Measurements from ENCODE around the gene NSG1.
"Not testable (repeated sequence)": the region's sequence is repeated elsewhere in the genome, so short reads cannot be mapped to it uniquely, and the experiment has no call there.

NSG1 gene

GRCh38 chr4:4436244-4436823 lies 49.4 kb downstream of the NSG1 start:
- no peak for DNase-seq (ENCODE audit: low read depth)

DNA sequence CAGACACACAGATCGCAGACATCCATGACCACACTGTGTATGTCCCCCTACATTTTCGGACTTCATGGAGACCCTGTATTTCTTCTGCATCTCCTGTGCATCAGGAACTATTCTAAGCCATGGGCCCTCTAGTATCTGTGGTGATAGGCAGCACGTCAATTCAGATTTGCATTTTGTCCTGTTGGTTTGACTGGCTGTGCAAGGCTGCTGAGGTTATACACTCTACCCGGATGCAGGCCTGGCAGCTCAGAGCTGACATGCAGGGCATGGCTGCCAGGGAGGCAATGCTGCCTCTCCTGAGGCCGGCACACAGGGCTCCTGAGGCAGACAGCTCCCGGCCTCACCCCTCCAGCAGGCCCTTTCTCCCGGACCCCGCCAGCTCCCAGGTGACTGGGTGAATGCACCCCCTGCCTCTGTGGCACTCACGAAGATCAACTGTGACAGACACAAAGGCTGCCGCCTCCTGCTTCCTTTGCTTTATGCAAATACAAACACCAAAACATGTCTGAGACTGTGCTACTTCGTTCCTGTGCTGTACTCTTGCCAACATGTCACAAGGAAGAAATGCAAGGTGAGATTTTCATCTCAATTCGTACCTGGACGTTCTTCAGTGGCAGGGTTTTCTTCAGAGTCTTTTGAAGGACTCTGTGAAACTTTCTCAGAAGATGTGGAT lies 51.0 kb downstream of the NSG1 start:
- no peak for DNase-seq (ENCODE audit: low read depth)

GRCh38 chr4:4438891-4439290 lies 52.0 kb downstream of the NSG1 start:
- DNase-seq (ENCODE audit: low read depth): no peak

- no peak for DNase-seq (ENCODE audit: low read depth)
Observed at GRCh38 chr4:4439782-4440181, 52.9 kb downstream of the NSG1 start.

DNA sequence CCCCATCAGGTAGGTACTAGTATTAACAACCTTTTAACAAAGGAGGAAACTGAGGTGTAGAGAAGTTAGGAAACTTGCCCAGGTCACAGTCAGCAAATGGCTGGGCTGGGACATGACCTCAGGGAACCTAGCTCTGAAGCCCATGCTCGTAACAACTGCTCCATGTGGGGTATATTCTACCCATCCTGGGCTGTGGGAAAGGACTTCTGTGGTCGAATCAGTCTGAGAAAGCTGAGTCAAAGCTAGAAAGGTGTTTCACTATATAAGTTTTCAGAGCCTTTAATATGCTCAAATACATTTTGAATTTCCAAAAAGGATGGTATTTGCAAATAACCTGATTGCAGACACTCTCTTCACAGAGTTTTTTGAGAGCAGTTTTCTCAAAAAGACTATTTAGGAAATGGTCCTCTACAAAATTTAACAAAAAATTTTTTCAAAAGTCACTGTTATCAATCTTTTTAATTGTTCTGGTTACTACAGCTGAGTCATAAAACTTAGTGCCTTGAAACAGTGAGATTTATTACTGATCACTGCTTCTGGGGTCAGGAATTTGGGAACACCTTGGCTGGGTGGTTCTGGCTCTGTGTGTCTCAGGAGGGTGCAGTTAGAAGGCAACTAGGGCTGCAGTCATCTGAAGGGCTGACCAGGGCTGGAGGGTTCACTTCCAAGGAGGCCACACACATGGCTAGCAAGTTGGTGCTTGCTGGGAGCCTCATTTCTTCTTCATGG lies 53.6 kb downstream of the NSG1 start:
- DNase-seq (ENCODE audit: low read depth): no peak

GRCh38 chr4:4443821-4444220 lies 56.9 kb downstream of the NSG1 start:
- DNase-seq (ENCODE audit: low read depth): no peak

DNA sequence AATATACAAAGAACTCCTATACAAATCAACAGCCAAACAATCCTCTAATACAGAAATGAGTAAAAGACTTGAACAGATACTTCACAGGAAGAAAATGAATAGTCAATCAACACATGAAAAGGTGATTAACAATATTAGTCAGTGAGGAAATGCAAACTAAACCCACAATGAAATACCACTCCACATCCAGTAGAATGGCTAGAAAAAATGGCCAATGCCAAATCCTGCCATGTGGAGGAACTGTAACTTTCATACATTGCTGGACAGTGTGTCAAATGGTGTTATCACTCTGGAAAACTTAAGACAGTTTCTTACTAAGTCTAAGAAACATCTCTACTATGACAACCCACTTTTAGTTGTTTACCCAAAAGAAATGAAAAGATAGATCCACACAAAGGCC lies 59.5 kb downstream of the NSG1 start:
- DNase-seq (ENCODE audit: low read depth): no peak

DNA sequence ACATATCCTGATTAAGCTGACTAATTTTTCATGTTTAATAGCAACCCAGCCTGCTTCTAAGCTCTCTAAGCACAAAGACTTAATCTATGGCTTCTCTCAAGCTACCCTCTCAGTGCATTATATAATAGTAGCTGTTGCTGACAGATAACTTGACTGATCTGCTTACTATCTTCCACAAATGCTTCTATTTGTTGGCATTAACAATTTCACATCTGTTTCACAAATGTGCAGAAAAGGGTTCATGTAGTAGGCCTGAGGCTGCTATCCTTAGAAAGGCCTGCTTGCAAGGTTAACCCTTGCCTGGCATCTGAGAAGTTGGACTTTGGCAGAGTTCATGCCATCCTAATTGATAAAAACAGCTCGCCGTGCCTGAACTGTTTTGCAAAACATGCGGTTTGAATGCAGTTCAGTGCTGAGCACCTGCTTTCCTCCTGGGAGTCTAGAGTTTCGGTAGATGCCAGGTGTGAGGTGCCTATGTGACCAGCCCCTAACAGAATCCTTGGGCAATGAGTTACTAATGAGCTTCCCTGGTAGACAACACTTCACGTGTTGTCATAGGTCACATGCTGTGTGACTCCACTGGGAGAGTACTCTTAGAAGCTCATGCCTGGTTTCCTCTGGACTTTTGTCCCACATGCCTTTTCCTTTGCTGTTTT lies 68.4 kb downstream of the NSG1 start:
- DNase-seq (ENCODE audit: low read depth): no peak

DNA sequence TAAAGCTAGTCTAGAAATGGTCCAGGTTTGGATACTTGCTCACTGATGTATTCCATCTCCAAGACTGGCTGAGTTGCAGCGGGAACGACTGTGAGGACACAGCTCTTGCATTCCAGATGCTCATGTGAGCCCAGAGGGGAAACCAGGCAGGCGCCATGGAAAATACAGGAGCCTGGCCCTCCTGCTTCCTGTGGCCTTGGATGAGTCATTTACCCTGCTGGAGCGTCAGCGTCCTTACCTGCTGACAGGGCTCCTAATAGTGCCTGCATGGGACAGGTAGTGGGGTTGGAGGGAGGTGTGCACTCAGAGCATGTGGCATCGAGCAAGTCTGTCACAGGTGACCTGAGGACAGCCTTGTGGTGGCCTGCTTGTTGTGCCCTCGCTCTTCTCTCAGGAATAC lies 69.4 kb downstream of the NSG1 start:
- DNase-seq (ENCODE audit: low read depth): no peak

DNA sequence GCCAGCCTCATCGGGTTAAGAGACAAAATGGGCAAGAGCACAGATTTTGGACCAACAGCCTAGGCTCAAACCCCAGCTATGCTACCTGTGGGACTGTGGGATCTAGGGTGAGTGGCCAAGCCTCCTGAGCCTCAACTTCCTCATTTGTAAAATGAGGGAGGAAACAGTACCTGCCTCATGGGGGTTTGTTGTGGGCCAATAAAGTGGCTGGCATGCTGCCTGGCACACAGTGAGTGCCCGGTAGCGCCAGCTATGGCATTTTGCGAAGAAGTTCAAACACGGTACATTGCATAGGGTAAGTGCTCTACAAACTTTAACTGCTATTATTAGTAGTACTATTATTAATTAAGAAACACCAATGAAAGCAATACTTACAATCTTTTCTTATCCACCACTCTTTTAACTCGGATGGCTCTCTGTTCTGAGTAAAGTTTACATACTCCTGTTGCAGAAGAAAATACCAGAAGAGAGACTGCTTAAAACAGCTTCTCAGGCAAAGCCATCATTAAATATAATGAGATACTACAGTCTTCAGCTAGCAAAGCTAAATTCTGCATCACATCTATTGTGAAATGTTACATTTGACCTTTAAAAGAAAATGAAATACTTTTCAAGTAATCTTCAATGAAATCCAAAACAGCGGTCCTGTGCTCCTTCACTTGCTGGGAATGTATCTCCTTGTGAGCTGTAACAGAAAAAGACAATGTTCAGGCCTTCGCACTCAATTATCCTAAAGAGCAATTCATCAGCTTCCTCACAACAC lies 70.1 kb downstream of the NSG1 start:
- no peak for DNase-seq (ENCODE audit: low read depth)

GRCh38 chr4:4457803-4458553 lies 71.1 kb downstream of the NSG1 start:
- no peak for DNase-seq (ENCODE audit: low read depth)

GRCh38 chr4:4459181-4459580 lies 72.3 kb downstream of the NSG1 start:
- DNase-seq (ENCODE audit: low read depth): no peak

- no peak for DNase-seq (ENCODE audit: low read depth)
Observed at GRCh38 chr4:4460759-4461158, 73.9 kb downstream of the NSG1 start.

DNA sequence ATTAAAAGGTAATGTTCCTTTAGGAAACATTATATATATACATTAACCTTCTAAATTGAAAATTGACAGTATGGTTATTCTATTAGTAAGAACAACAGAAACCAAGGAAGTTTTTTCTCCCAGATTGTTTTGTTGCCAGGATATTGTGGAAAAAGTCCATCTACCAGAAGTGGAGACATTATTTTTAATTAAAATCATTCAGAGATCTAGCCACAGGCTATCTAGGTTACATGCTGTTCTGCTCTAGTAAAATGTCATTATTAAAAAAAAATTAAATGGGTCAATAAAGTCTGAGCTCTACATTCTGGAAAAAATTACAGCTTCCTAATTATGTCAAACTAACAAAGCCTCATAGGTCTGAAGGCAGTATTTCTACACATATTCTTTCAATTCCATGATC lies 74.3 kb downstream of the NSG1 start:
- no peak for DNase-seq (ENCODE audit: low read depth)

DNA sequence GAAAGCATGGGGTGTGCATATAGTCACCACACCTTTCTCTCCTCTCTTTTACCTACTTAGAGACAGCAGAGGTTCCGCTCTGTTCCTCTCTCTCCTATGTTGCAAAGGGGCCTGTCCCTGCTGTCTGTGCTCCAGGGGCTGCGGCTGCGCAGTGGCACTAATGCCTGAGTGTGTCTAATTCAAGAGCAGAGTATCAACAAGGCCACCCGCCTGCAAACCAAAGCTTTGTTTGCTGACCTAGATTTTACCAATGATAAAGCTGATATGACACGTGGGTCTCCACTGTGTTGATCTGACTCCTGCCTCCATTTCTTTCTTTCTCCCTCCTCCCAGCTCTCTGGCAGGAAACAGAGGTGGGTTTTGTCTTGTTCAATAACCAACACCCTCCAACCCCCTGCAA lies 74.9 kb downstream of the NSG1 start:
- peak; percentile 12 for DNase-seq (ENCODE audit: low read depth)

DNA sequence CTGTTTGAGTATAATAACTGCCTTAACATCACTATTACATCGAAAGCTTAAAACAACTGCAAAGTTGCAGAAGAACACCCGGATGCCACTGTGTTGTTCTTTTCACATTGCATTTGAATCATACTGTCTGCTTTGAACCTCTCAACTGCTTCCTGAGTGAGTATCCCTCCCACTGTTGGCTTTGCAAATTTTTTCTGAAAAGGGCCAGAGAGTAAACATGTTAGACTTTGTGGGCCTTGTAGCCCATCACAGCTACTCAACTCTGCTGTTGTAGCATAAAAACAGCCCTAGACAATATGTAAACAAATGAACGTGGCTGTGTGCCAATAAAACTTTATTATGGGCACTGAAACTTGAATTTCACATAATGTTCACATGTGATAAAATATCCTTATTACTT lies 76.1 kb downstream of the NSG1 start:
- DNase-seq (ENCODE audit: low read depth): no peak

DNA sequence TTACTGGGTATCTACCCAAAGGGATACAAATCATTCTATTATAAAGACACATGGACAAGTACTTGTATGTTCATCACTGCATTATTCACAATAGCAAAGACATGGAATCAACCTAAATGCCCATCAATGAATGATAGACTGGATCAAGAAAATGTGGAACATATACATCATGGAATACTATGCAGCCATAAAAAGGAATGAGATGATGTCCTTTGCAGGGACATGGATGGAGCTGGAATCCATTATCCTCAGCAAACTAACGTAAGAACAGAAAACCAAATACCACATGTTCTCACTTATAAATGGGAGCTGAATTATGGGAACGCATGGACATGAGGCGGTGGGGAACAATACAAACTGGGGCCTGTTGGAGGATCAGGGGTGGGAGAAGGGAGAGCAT lies 78.3 kb downstream of the NSG1 start:
- DNase-seq (ENCODE audit: low read depth): not testable (repeated sequence)
